T-helper 1 cell treated with Interleukin-12 subunit alpha and Interleukin-12 subunit beta and Interleukin-4 antibody, amounts not matched to agents 30 μg/mL and 1 μg/mL, for 36 hours (primary cell): Measurements from ENCODE around the gene LRP2.
"Not testable (repeated sequence)": the region's sequence is repeated elsewhere in the genome, so short reads cannot be mapped to it uniquely, and the experiment has no call there.

Experiments used
- H3K27ac Mint-ChIP-seq: one replicate; pipeline ENCODE4 v1.8.0; 2021; ENCODE audit warnings: mild to moderate bottlenecking, mixed read lengths
- H3K27me3 Mint-ChIP-seq: one replicate; pipeline ENCODE4 v1.8.0; 2021; ENCODE audit warnings: low read depth, mixed read lengths
- H3K36me3 Mint-ChIP-seq: one replicate; pipeline ENCODE4 v1.8.0; 2021; ENCODE audit warnings: low read depth, mixed read lengths
- H3K4me1 Mint-ChIP-seq: one replicate; pipeline ENCODE4 v1.8.0; 2021; ENCODE audit warnings: low read depth, mixed read lengths
- H3K4me3 Mint-ChIP-seq: one replicate; pipeline ENCODE4 v1.8.0; 2021; ENCODE audit warnings: mild to moderate bottlenecking, moderate library complexity, mixed read lengths
- H3K9me3 Mint-ChIP-seq: one replicate; pipeline ENCODE4 v1.8.0; 2021; ENCODE audit warnings: mixed read lengths

The LRP2 gene

DNA sequence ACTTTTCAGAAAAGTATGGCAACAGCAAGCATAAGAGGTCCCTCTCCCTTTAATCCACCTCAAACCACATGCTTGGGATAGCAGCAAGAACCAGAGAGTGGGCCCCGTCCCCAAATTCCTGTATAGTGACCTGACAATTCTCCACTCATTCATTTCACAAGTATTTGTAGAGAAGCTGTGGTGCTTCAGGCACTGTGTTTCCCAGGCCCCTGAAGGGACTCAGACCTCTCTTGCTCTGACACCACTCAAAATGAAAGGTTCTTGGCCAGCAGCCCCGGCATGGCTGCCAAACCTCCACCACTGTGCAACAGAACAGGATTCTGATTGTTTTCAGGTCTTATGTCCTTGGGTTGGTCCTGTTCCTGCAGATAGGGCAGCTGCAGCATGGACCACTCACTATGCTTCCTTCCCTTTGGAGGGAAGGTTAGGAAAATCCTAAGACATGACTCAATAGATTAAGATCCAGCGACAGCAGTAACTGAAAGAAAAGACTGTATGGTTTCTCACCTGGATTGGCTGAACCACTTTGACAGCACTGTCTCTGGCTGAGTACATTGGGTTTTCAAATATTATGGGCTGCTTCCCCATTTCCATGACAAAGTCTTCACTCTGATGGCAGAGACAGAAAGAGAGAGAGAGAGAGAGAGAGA lies 225.3 kb downstream of the LRP2 start:
- no peaks in the 10 kb centered on the region for H3K9me3 Mint-ChIP-seq
- peaks cover 3% of the 10 kb centered on the region for H3K27me3 Mint-ChIP-seq
- no peaks in the 10 kb centered on the region for H3K4me1 Mint-ChIP-seq
- H3K36me3 Mint-ChIP-seq: no peaks in the 10 kb centered on the region
- H3K27ac Mint-ChIP-seq: no peak overlapping the region
- H3K4me3 Mint-ChIP-seq: no peak overlapping the region

DNA sequence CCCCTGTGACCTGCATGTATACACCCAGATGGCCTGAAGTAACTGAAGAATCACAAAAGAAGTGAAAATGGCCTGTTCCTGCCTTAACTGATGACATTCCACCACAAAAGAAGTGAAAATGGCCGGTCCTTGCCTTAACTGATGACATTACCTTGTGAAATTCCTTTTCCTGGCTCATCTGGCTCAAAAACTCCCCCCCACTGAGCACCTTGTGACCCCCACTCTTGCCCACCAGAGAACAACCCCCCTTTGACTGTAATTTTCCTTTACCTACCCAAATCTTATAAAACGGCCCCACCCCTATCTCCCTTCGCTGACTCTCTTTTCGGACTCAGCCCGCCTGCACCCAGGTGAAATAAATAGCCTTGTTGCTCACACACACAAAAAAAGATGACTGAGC lies 225.9 kb downstream of the LRP2 start:
- H3K27me3 Mint-ChIP-seq, H3K4me3 Mint-ChIP-seq: not testable (repeated sequence)

DNA sequence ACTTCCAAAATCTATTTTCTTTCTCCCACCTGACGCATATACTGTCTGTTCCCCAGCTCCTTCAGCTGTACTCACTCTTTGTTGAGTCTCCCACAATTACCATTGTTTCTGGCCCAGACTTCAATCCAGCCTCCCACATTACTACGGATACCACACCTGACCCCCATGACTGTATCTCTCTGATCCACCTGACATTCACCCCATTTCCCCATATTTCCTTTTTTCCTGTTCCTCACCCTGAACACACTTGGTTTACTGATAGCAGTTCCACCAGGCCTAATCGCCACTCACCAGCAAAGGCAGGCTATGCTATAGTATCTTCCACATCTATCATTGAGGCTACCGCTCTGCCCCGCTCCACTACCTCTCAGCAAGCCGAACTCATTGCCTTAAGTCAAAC lies 228.1 kb downstream of the LRP2 start:
- not testable (repeated sequence) for H3K27me3 Mint-ChIP-seq, H3K36me3 Mint-ChIP-seq, H3K4me3 Mint-ChIP-seq, H3K27ac Mint-ChIP-seq, H3K9me3 Mint-ChIP-seq, H3K4me1 Mint-ChIP-seq

More for the DNA sequence above, 225.9 kb downstream of the LRP2 start:
- not testable (repeated sequence) for H3K27ac Mint-ChIP-seq, H3K4me1 Mint-ChIP-seq, H3K36me3 Mint-ChIP-seq, H3K9me3 Mint-ChIP-seq

DNA sequence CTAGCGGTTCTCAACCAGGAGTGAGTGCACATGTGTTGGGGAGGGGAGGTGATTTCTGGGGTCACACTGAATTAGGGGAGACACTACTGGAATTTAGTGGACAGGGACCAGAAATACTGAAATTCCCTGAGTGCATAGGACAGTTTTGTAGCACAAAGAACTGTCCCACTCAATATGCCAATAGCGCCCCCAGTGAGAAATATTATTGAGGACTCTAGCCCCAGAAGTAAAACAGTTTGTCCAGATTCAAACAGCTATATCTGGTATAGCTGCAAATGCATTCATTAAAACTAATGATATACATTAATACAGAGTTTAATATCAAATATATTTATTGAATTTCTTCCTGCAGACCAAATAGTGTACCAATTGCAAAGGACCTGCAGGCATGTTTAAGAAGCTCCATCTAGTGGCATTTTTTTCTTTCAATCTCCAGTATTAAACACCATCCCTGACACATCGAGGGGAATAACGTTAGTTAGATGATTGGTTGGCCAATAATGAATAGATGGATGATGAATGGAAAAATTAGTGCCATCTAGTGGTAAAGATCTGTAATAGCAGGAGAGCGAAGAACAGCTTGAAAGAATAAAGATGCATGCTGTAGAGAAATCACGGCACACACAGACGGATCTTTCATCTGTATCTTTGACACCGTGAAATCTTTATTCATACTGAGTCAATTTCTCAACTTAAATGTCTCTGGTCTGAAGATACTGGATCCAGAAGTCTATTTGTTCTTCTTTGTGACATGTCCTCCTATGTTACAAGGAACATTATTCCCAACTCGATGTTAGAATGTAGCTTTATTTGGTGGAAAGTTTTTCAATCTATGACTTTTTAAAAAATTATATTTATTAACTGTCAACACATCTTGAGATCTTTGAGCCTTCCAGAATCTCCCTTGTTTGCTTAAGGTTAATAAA lies 230.5 kb downstream of the LRP2 start:
- no peak overlapping the region for H3K27ac Mint-ChIP-seq
- H3K4me1 Mint-ChIP-seq: no peaks in the 10 kb centered on the region
- H3K36me3 Mint-ChIP-seq: no peaks in the 10 kb centered on the region
- no peak overlapping the region for H3K4me3 Mint-ChIP-seq
- no peaks in the 10 kb centered on the region for H3K9me3 Mint-ChIP-seq
- no peaks in the 10 kb centered on the region for H3K27me3 Mint-ChIP-seq

DNA sequence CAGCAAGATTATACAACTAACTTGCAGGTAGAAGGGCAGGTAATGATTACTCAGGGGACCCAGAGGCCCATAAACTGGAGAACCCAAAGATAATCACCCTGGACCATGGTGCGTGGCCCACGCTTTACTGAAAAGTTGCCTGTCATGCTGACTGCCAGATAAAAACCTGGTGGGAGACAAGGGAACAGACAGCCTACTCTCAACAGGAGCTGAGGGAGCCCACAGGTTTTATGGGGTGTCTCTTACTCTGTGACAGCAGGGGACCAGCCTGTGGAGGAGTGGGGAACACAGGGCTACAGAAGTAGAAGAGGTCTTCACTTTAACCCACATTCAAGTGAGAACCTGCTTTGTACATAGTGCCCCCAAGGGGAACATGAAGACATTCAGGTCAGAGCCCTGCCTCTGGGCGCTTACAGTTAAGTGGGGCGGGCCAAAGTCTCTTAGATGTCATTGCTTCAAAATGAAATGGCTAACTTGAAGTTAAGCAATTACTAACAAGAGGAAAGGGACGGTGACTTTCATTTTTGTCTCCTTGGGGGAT lies 232.6 kb downstream of the LRP2 start:
- no peaks in the 10 kb centered on the region for H3K9me3 Mint-ChIP-seq
- peaks cover 4% of the 10 kb centered on the region for H3K27me3 Mint-ChIP-seq
- no peak overlapping the region for H3K27ac Mint-ChIP-seq
- H3K36me3 Mint-ChIP-seq: no peaks in the 10 kb centered on the region
- no peak overlapping the region for H3K4me3 Mint-ChIP-seq
- H3K4me1 Mint-ChIP-seq: no peaks in the 10 kb centered on the region

DNA sequence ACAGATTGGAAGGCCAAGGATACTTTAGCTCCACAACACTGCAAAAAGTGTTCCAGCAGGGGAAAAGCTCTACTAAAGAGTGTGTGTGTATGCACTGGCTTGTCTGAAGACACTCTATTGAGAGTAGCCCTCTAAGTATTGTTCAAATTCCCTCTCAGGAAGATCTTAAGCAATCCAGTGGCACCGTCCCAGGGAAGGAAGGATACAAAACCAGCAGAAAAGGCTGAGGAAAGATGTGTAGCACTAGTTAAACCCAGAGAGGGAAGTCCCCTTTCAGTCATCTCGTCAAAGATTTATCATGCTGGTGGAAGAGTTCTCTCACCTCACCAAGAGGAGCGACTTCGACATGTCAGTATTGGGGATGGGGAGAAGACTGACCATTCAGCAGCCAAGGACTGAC lies 242.5 kb downstream of the LRP2 start:
- H3K9me3 Mint-ChIP-seq: no peaks in the 10 kb centered on the region
- H3K4me3 Mint-ChIP-seq: no peak overlapping the region
- H3K27ac Mint-ChIP-seq: no peak overlapping the region
- no peaks in the 10 kb centered on the region for H3K4me1 Mint-ChIP-seq
- no peaks in the 10 kb centered on the region for H3K36me3 Mint-ChIP-seq
- H3K27me3 Mint-ChIP-seq: peaks cover 33% of the 10 kb centered on the region

DNA sequence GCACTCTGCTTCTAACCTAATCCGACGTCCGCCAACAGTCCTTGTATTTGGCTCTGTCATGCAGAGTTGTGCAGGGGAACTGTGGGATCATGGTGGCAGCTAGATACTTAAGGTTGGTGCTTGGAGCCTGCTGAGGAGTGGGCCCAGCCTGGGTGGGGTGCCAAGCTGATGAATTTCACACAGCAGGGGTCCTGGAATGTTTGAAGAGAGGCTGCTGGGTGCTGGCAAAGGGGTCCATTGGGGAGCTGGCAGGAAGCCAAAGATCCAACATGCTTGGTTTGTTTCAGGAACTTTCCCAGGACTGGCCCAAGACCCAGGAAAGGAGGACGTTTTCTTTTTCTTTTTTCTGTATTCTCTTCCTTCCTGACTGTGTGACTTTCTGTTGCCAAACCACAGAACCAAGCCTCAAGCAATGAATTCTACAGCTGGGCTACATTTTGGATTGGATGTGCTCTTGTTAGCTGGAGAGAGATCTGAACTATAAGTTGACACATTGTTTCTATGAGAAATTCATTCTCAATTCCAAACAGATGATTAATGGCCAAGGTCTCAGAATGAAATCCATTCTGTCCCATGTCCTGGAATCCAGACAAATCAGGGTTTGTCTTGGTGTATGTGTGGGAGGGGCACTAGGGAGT lies 243.1 kb downstream of the LRP2 start:
- Mint-ChIP-seq H3K9me3 (no peaks in the 10 kb centered on the region), H3K4me1 (no peaks in the 10 kb centered on the region), H3K27me3 (peaks cover 29% of the 10 kb centered on the region), H3K27ac (no peak overlapping the region), H3K4me3 (no peak overlapping the region), H3K36me3 (no peaks in the 10 kb centered on the region)

DNA sequence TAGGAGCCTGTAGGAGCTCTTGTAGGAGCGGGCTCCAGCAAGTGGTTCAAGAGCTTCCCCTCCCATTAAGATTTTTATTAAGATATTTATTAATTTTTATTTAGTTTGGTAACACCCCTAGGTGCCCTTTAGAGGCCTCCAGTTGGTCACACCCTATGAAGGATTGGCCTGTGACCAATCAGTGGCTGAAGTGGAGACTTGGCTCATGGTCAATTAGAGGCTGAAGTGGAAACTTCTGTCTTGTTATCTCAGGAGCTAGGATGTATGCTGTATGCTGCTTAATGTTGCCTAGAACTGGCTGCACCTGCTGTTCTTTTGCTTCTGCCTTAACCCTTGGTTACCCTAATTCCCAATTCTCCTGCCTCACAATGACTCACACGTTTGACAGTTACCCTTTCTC lies 244.3 kb downstream of the LRP2 start:
- H3K36me3 Mint-ChIP-seq: no peaks in the 10 kb centered on the region
- no peak overlapping the region for H3K4me3 Mint-ChIP-seq
- no peaks in the 10 kb centered on the region for H3K9me3 Mint-ChIP-seq
- no peak overlapping the region for H3K27ac Mint-ChIP-seq
- peaks cover 20% of the 10 kb centered on the region for H3K27me3 Mint-ChIP-seq
- no peaks in the 10 kb centered on the region for H3K4me1 Mint-ChIP-seq

DNA sequence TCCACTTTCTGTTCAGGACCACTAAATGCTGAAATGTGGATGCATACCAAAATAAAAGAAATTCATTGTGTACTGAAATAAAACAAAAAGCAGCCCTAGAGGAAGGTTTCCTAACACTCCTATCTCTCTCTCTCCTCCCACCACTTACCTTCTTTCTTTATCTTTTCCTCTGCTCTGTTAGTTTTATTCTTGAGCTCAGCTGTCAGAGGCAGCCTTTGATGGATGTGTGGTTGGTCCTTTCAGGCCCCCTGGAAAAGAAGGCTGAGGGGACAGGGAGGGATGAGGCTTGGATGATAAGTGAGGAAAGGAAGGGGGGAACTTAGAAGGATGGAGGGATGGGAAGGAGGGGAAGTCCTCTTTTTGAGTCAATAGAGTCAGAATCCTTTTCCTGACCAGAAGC lies 245.3 kb downstream of the LRP2 start:
- H3K27ac Mint-ChIP-seq: no peak overlapping the region
- H3K4me3 Mint-ChIP-seq: no peak overlapping the region
- H3K27me3 Mint-ChIP-seq: peaks cover 15% of the 10 kb centered on the region
- no peaks in the 10 kb centered on the region for H3K9me3 Mint-ChIP-seq
- no peaks in the 10 kb centered on the region for H3K4me1 Mint-ChIP-seq
- no peaks in the 10 kb centered on the region for H3K36me3 Mint-ChIP-seq

DNA sequence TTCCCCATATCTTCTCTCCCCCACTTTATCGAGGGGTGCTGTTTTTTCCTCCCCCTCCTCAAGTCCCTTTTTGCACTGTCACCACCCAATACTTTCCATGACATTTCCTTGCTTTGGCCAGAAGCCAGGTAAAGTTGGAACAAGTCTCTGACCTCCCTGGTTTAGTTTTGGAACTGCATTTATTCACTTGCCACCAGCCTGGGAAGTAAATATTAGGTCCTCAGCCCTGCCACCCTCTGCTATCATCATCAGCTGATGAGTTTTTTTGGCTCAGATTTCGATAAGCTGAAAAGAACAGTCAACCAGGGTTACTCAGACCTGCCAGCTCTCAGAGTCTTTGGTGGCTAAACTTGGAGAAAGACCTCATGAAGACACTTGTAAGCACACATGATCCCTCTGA lies 246.0 kb downstream of the LRP2 start:
- no peaks in the 10 kb centered on the region for H3K4me1 Mint-ChIP-seq
- H3K27ac Mint-ChIP-seq: no peak overlapping the region
- peaks cover 10% of the 10 kb centered on the region for H3K27me3 Mint-ChIP-seq
- H3K4me3 Mint-ChIP-seq: no peak overlapping the region
- H3K9me3 Mint-ChIP-seq: no peaks in the 10 kb centered on the region
- H3K36me3 Mint-ChIP-seq: no peaks in the 10 kb centered on the region

DNA sequence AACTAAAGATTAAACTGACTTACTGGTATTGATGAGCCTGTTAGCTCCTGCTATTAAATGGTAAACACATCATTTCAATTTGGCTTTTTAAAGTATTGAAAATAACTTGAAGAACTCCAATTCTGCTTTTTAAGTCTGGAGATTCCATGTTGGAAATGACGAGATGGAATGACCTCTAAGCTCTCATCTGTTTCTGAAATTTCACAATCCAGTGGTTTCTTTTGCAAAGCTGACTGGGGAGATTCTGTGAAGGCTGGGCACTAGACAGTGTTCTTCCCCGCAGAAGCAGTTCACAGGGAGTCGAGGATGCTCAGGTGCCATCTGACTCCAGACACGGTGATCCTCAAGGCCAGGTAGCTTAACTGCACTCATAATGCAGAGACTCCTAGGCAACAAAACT lies 248.3 kb downstream of the LRP2 start:
- Mint-ChIP-seq H3K27me3 (peaks cover 10% of the 10 kb centered on the region), H3K27ac (no peak overlapping the region), H3K9me3 (no peaks in the 10 kb centered on the region), H3K4me3 (no peak overlapping the region), H3K4me1 (peaks cover 5% of the 10 kb centered on the region), H3K36me3 (no peaks in the 10 kb centered on the region)

DNA sequence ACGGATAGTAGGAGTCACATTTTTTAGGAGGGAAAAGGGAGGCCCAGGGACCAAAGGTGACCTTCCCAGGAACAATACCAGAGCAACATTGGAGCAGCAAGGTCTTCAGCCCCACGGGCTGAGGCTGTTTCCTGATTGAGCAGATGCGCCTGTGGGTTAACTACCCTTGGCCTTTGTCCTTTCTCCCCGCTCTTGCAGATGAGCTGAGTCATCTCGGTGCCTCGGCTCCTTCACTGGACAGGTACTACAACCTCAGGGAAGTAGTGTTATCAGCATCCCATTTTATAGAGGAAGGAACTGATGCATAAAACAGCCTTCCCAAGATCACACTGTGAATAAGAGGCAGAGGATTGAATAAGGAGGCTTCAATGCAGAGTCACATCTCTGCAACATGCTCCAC lies 249.5 kb downstream of the LRP2 start:
- peaks cover 14% of the 10 kb centered on the region for H3K4me1 Mint-ChIP-seq

DNA sequence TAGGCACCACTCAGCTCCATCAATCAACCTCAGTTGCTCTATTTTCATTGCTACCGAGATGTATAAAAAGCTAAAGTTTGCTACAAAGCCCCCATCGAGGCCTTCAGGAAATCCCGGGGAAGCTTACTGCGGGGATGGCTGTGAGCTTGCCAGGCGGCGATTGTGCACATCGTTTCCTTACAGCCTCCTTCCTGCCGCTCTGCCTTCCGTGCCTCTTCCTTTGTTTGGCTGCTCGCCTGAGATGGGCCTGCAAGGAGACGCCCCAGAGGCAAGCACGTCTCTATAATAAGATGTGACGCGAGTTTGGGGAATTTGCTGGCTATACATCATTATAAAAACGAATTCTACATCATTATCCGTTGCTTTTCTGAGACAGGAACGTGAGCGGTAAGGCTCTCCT lies 251.4 kb downstream of the LRP2 start:
- H3K27me3 Mint-ChIP-seq: peaks cover under 1% of the 10 kb centered on the region
- H3K27ac Mint-ChIP-seq: no peak overlapping the region
- H3K9me3 Mint-ChIP-seq: no peaks in the 10 kb centered on the region
- no peaks in the 10 kb centered on the region for H3K36me3 Mint-ChIP-seq
- H3K4me1 Mint-ChIP-seq: peaks cover 31% of the 10 kb centered on the region
- no peak overlapping the region for H3K4me3 Mint-ChIP-seq

More for the DNA sequence above, 249.5 kb downstream of the LRP2 start:
- Mint-ChIP-seq H3K27me3 (peaks cover 10% of the 10 kb centered on the region), H3K36me3 (no peaks in the 10 kb centered on the region), H3K27ac (no peak overlapping the region), H3K9me3 (no peaks in the 10 kb centered on the region), H3K4me3 (no peak overlapping the region)

DNA sequence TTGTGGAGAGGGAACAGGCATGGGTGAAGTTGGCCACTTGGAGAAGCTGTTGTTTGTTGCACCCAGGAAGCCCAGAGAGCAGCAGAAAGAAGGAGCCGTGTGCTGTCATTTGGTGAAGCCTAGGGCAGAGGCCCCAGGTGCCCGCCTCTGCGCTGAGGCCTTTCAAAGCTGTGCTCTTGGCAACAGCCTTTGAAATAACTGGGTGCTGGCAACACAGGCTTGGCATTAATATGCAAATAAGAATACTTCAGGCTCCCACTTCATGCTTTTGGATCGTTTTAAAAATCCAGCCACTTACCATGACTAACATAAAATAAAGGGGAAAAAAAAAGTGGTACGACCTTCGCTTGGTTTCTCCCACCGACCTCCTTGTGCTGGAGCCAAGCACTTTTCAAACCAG lies 251.9 kb downstream of the LRP2 start:
- H3K4me3 Mint-ChIP-seq: no peak overlapping the region
- H3K27ac Mint-ChIP-seq: no peak overlapping the region
- H3K9me3 Mint-ChIP-seq: no peaks in the 10 kb centered on the region
- no peaks in the 10 kb centered on the region for H3K27me3 Mint-ChIP-seq
- peaks cover 36% of the 10 kb centered on the region for H3K4me1 Mint-ChIP-seq
- H3K36me3 Mint-ChIP-seq: peaks cover 3% of the 10 kb centered on the region
